Stimulated activated CD8-positive, alpha-beta memory T cell treated with anti-CD3 and anti-CD28 coated beads, Interleukin-12 subunit alpha, Interleukin-12 subunit beta, amount 100 ng/mL, for 24 hours (primary cell): Measurements from ENCODE around the gene INPP4B.
"Not testable (repeated sequence)": the region's sequence is repeated elsewhere in the genome, so short reads cannot be mapped to it uniquely, and the experiment has no call there.

ENCODE experiments used
- DNase-seq: peaks from one replicate; pipeline ENCODE4 v3.0.0-alpha.2; 2020; ENCODE audit errors: extremely low read depth

INPP4B gene

GRCh38 chr4:142824368-142824767, 21.7 kb downstream of the INPP4B start:
- DNase-seq: no peak

GRCh38 chr4:142823796-142824195, 22.3 kb downstream of the INPP4B start:
- DNase-seq: no peak

- no peak for DNase-seq
Measured at GRCh38 chr4:142818476-142818875, 27.6 kb downstream of the INPP4B start.

GRCh38 chr4:142818031-142818430, 28.1 kb downstream of the INPP4B start:
- DNase-seq: no peak

GRCh38 chr4:142817442-142817841, 28.7 kb downstream of the INPP4B start:
- DNase-seq: no peak

GRCh38 chr4:142815834-142816233, 30.3 kb downstream of the INPP4B start:
- DNase-seq: no peak

- no peak for DNase-seq
Measured at GRCh38 chr4:142813388-142813787, 32.7 kb downstream of the INPP4B start.

- DNase-seq: no peak
Measured at GRCh38 chr4:142812091-142812490, 34.0 kb downstream of the INPP4B start.

GRCh38 chr4:142811034-142811433, 35.1 kb downstream of the INPP4B start:
- no peak for DNase-seq

- DNase-seq: no peak
Measured at GRCh38 chr4:142809559-142809958, 36.5 kb downstream of the INPP4B start.

- DNase-seq: not testable (repeated sequence)
Measured at GRCh38 chr4:142803879-142804278, 42.2 kb downstream of the INPP4B start.

- DNase-seq: no peak
Measured at GRCh38 chr4:142801966-142802365, 44.1 kb downstream of the INPP4B start.

- DNase-seq: no peak
Measured at GRCh38 chr4:142781114-142781513, 65.0 kb downstream of the INPP4B start.

- no peak for DNase-seq
Measured at GRCh38 chr4:142778900-142779299, 67.2 kb downstream of the INPP4B start.

GRCh38 chr4:142778430-142778829, 67.7 kb downstream of the INPP4B start:
- DNase-seq: no peak

GRCh38 chr4:142777045-142777743, 68.9 kb downstream of the INPP4B start:
- DNase-seq: no peak

- DNase-seq: no peak
Measured at GRCh38 chr4:142776026-142776425, 70.1 kb downstream of the INPP4B start.

- DNase-seq: no peak
Measured at GRCh38 chr4:142773505-142773904, 72.6 kb downstream of the INPP4B start.

GRCh38 chr4:142762280-142762679, 83.8 kb downstream of the INPP4B start:
- no peak for DNase-seq

- DNase-seq: no peak
Measured at GRCh38 chr4:142752202-142752786, 93.8 kb downstream of the INPP4B start.

- DNase-seq: no peak
Measured at GRCh38 chr4:142743121-142743825, 102.8 kb downstream of the INPP4B start.

- DNase-seq: no peak
Measured at GRCh38 chr4:142741995-142742394, 104.1 kb downstream of the INPP4B start.

- no peak for DNase-seq
Measured at GRCh38 chr4:142728233-142728632, 117.9 kb downstream of the INPP4B start.
